Mesenchymal stem cell (in vitro differentiated cells and primary cell): ENCODE data around the gene POU2AF1.

ENCODE experiments used
- DNase-seq: peaks from one replicate; pipeline ENCODE4 v3.0.0-alpha.2; 2013
- H2AFZ ChIP-seq: one replicate; pipeline ENCODE4 v1.6.1; 2013; ENCODE audit warnings: low read depth, mild to moderate bottlenecking, control low read depth, inconsistent platforms, low read length, moderate library complexity
- H2AK5ac ChIP-seq: 2 replicates; pipeline ENCODE4 v1.6.1; 2013; ENCODE audit warnings: low read length, moderate library complexity, mild to moderate bottlenecking, inconsistent platforms; ENCODE audit not compliant: severe bottlenecking
- H2BK120ac ChIP-seq: one replicate; pipeline ENCODE4 v1.6.1; 2013; ENCODE audit warnings: low read depth, mild to moderate bottlenecking, inconsistent platforms, low read length, moderate library complexity
- H2BK12ac ChIP-seq, 2 experiments: one replicate each; pipeline ENCODE4 v1.6.1; 2013; ENCODE audit warnings: inconsistent platforms in 2 of 2, low read length in 2 of 2, mild to moderate bottlenecking in 2 of 2, moderate library complexity in 2 of 2, control low read depth in 1 of 2
- H2BK15ac ChIP-seq: one replicate; pipeline ENCODE4 v1.6.1; 2013; ENCODE audit warnings: mild to moderate bottlenecking, low read depth, inconsistent platforms; ENCODE audit not compliant: poor library complexity, severe bottlenecking
- H2BK5ac ChIP-seq: 2 replicates; pipeline ENCODE4 v1.6.1; 2013; ENCODE audit warnings: low read depth, mild to moderate bottlenecking, low read length, control low read depth, inconsistent platforms; ENCODE audit not compliant: poor library complexity, severe bottlenecking
- H3K14ac ChIP-seq, 2 experiments: one replicate each; pipeline ENCODE4 v1.6.1; 2013; ENCODE audit warnings: inconsistent platforms in 2 of 2, low read length in 2 of 2, control low read depth in 1 of 2, mild to moderate bottlenecking in 1 of 2, moderate library complexity in 1 of 2
- H3K18ac ChIP-seq, 2 experiments: one replicate each; pipeline ENCODE4 v1.6.1; 2013; ENCODE audit warnings: inconsistent platforms in 2 of 2, low read length in 2 of 2, control low read depth in 1 of 2, low read depth in 1 of 2, mild to moderate bottlenecking in 1 of 2
- H3K23ac ChIP-seq, 2 experiments: one replicate each; pipeline ENCODE4 v1.6.1; 2013; ENCODE audit warnings: inconsistent platforms in 2 of 2, low read length in 2 of 2, mild to moderate bottlenecking in 2 of 2, moderate library complexity in 2 of 2, control low read depth in 1 of 2
- H3K27ac ChIP-seq: 2 replicates; pipeline ENCODE4 v1.5.1; 2013; ENCODE audit warnings: mild to moderate bottlenecking, moderate library complexity, low read length, control low read depth, inconsistent platforms; ENCODE audit not compliant: poor library complexity, severe bottlenecking
- H3K27me3 ChIP-seq, 2 experiments: 2 replicates each; pipeline versions ENCODE4 v1.6.1 to v1.7.0; 2013; ENCODE audit warnings: low read length in 2 of 2, mild to moderate bottlenecking in 2 of 2, moderate library complexity in 2 of 2, control low read depth in 1 of 2, inconsistent platforms in 1 of 2; ENCODE audit not compliant: control insufficient read depth in 1 of 2, insufficient read depth in 1 of 2
- H3K36me3 ChIP-seq, 2 experiments: 2 replicates each; pipeline versions ENCODE4 v1.6.1 to v1.7.0; 2013; ENCODE audit warnings: low read length in 2 of 2, control low read depth in 1 of 2, inconsistent platforms in 1 of 2, low read depth in 1 of 2, mild to moderate bottlenecking in 1 of 2; ENCODE audit not compliant: insufficient read depth in 2 of 2, control insufficient read depth in 1 of 2
- H3K4ac ChIP-seq, 2 experiments: one replicate each; pipeline ENCODE4 v1.6.1; 2013; ENCODE audit warnings: inconsistent platforms in 2 of 2, low read length in 2 of 2, mild to moderate bottlenecking in 2 of 2, moderate library complexity in 2 of 2, control low read depth in 1 of 2, low read depth in 1 of 2
- H3K4me1 ChIP-seq: 2 replicates; pipeline ENCODE4 v1.6.1; 2013; ENCODE audit warnings: low read depth, low read length, control low read depth; ENCODE audit not compliant: control insufficient read depth, insufficient read depth
- H3K4me2 ChIP-seq: 2 replicates; pipeline ENCODE4 v1.6.1; 2013; ENCODE audit warnings: low read length, mild to moderate bottlenecking, inconsistent platforms; ENCODE audit not compliant: poor library complexity, severe bottlenecking
- H3K4me3 ChIP-seq, 2 experiments: 2 replicates each; pipeline versions ENCODE4 v1.5.1 to v1.7.0; 2013; ENCODE audit warnings: low read length in 2 of 2, mild to moderate bottlenecking in 2 of 2, control low read depth in 1 of 2, low read depth in 1 of 2; ENCODE audit not compliant: insufficient read depth in 1 of 2
- H3K79me1 ChIP-seq: replicated peaks from 2 replicates; pipeline ENCODE4 v1.6.1; 2013; ENCODE audit warnings: mild to moderate bottlenecking, control low read depth, low read length, inconsistent platforms; ENCODE audit not compliant: poor library complexity, severe bottlenecking
- H3K9ac ChIP-seq: 2 replicates; pipeline ENCODE4 v1.7.0; 2013; ENCODE audit warnings: mild to moderate bottlenecking, low read length, moderate library complexity
- H3K9me3 ChIP-seq: 2 replicates; pipeline ENCODE4 v1.7.0; 2013; ENCODE audit warnings: mild to moderate bottlenecking, low read length; ENCODE audit not compliant: control insufficient read depth
- H4K8ac ChIP-seq: one replicate; pipeline ENCODE4 v1.6.1; 2013; ENCODE audit warnings: inconsistent platforms, mild to moderate bottlenecking, low read length, moderate library complexity
- H4K91ac ChIP-seq: one replicate; pipeline ENCODE4 v1.6.1; 2013; ENCODE audit warnings: mild to moderate bottlenecking, low read length, inconsistent platforms
- WGBS: methylation state at CpG from one replicate; pipeline ENCODE4 v1.1.7; 2013; ENCODE audit warnings: mixed read lengths; 5-methylcytosine and 5-hydroxymethylcytosine counted together

Gene POU2AF1

DNA sequence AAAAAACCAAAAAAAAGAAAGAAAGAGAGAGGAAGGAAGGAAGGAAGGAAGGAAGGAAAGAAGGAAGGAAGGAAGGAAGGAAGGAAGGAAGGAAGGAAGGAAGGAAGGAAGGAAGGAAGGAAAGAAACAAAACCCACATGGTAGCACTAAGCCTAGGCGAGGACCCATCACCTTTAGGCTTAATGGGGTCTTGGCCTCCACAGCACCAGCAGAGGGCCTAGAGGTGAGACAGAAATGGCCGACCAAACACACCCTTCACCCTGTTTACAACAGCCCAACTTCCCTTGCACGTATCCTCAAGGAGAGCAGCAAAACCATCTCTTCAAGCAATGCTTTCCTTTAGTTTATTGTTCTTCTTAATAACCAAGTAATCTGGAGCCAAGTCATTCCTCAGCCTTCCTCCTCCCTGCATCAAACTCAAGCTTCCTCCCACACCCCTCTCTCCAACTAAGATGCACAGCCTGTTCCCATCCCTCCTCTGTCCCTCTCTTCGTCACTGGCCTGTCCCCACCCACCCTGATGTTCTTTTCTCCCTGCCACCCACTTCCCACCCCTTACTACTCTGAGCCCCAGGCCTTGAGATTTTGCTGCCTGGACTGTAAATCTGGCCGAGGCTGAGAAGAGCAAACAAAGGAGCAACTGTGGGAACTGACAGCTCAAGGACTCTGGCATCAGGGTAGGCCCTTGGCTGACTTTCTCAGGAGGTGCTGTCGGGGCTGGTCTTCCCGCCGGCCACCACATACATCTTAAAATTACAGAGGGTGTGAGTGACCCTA is 26.0 kb downstream of the POU2AF1 start:
- H3K23ac ChIP-seq: no peak overlapping the region
- H3K4me1 ChIP-seq: no peaks in the 10 kb centered on the region
- H2BK5ac ChIP-seq: no peak overlapping the region
- no peak overlapping the region for H3K9ac ChIP-seq
- no peak overlapping the region for H2AK5ac ChIP-seq
- 74% methylated on average over 6 of the region's 8 CpGs for WGBS
- H4K91ac ChIP-seq: no peak overlapping the region
- no peak overlapping the region for H4K8ac ChIP-seq
- no peak for DNase-seq
- no peaks in the 10 kb centered on the region for H3K9me3 ChIP-seq
- H3K79me1 ChIP-seq: no peaks in the 10 kb centered on the region
- peaks cover 0 to 29% of the 10 kb centered on the region in 2 experiments for H3K27me3 ChIP-seq
- no peak overlapping the region for H2BK12ac ChIP-seq
- H3K4ac ChIP-seq: no peak overlapping the region
- no peak overlapping the region for H3K14ac ChIP-seq
- H3K18ac ChIP-seq: no peak overlapping the region
- H2BK120ac ChIP-seq: no peak overlapping the region
- H2BK15ac ChIP-seq: no peak overlapping the region
- H3K36me3 ChIP-seq: no peaks in the 10 kb centered on the region
- H3K27ac ChIP-seq: no peak overlapping the region
- H2AFZ ChIP-seq: no peak overlapping the region
- H3K4me3 ChIP-seq: no peak overlapping the region
- no peak overlapping the region for H3K4me2 ChIP-seq

GRCh38 chr11:111352231-111352746 is 26.8 kb downstream of the POU2AF1 start:
- Histone ChIP-seq H3K36me3 (no peaks in the 10 kb centered on the region), H3K27ac (no peak overlapping the region), H3K4me2 (no peak overlapping the region), H3K23ac (no peak overlapping the region), H2AFZ (no peak overlapping the region), H3K4me3 (no peak overlapping the region), H3K27me3 (peaks cover 0 to 28% of the 10 kb centered on the region in 2 experiments), H3K9me3 (no peaks in the 10 kb centered on the region), H2BK12ac (no peak overlapping the region), H2AK5ac (no peak overlapping the region), H2BK120ac (no peak overlapping the region), H3K18ac (no peak overlapping the region), H3K14ac (no peak overlapping the region), H3K79me1 (no peaks in the 10 kb centered on the region), H2BK15ac (no peak overlapping the region), H3K9ac (no peak overlapping the region), H4K91ac (no peak overlapping the region), H3K4ac (no peak overlapping the region), H4K8ac (no peak overlapping the region), H3K4me1 (no peaks in the 10 kb centered on the region), H2BK5ac (no peak overlapping the region)
- WGBS: 88% methylated on average over 8 of the region's 9 CpGs
- DNase-seq: no peak

- 65% methylated on average over 10 of the region's 10 CpGs for WGBS
These were observed 27.6 kb downstream of the POU2AF1 start for GRCh38 chr11:111351374-111352055.

DNA sequence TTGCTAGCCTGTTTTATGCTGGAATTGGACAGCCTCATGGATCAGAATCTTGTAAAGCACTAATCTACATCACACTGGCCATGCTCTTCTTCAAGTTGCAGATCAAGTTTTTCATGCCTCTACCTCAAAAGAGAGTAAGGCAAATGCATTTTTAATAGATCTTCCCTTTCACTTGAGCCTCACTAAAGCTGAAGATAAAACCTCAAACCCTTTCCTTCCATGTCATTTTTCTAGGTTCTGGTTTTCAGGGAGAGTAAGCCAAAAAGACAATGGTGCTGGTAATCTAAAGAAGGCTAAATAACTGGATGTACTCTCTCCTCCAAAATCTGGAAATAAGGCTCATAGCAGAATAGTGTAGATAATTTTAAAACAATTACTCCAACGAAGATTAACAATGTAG is 28.3 kb downstream of the POU2AF1 start:
- no CpG with 5 or more reads among the region's 1 CpG for WGBS
- H3K9me3 ChIP-seq: no peaks in the 10 kb centered on the region
- no peak overlapping the region for H2BK15ac ChIP-seq
- H4K91ac ChIP-seq: no peak overlapping the region
- H4K8ac ChIP-seq: no peak overlapping the region
- H3K36me3 ChIP-seq: no peaks in the 10 kb centered on the region
- no peak overlapping the region for H3K18ac ChIP-seq
- no peak overlapping the region for H2BK120ac ChIP-seq
- no peak overlapping the region for H2BK12ac ChIP-seq
- no peaks in the 10 kb centered on the region for H3K4me1 ChIP-seq
- no peak overlapping the region for H2AK5ac ChIP-seq
- no peak overlapping the region for H3K23ac ChIP-seq
- DNase-seq: no peak
- H3K4me3 ChIP-seq: no peak overlapping the region
- no peak overlapping the region for H3K9ac ChIP-seq
- H3K14ac ChIP-seq: no peak overlapping the region
- no peak overlapping the region for H2AFZ ChIP-seq
- no peak overlapping the region for H3K4ac ChIP-seq
- no peaks in the 10 kb centered on the region for H3K79me1 ChIP-seq
- H2BK5ac ChIP-seq: no peak overlapping the region
- no peak overlapping the region for H3K4me2 ChIP-seq
- H3K27me3 ChIP-seq: peaks cover 0 to 21% of the 10 kb centered on the region in 2 experiments
- H3K27ac ChIP-seq: no peak overlapping the region

More at GRCh38 chr11:111351374-111352055, 27.6 kb downstream of the POU2AF1 start:
- Histone ChIP-seq H2BK5ac (no peak overlapping the region), H4K91ac (no peak overlapping the region), H3K14ac (no peak overlapping the region), H3K23ac (no peak overlapping the region), H2BK12ac (no peak overlapping the region), H3K27me3 (peaks cover 0 to 25% of the 10 kb centered on the region in 2 experiments), H2BK15ac (no peak overlapping the region), H3K4me1 (no peaks in the 10 kb centered on the region), H3K4me3 (no peak overlapping the region), H3K27ac (no peak overlapping the region), H3K18ac (no peak overlapping the region), H4K8ac (no peak overlapping the region), H3K4me2 (no peak overlapping the region), H2AK5ac (no peak overlapping the region), H3K79me1 (no peaks in the 10 kb centered on the region), H3K36me3 (no peaks in the 10 kb centered on the region), H2AFZ (no peak overlapping the region), H3K9me3 (no peaks in the 10 kb centered on the region), H3K4ac (no peak overlapping the region), H2BK120ac (no peak overlapping the region), H3K9ac (no peak overlapping the region)
- DNase-seq: no peak
